Esophagus muscularis mucosa (tissue), 4 donors: ENCODE data around the gene FBXL7. TPM values are rescaled to one million over a fixed set of nuclear protein-coding genes. Genes with fewer than 3 reads are reported as not detected.
A peak's percentile ranks its signal among the peaks of the same experiment; 100 is the strongest.

Experiments used
- DNase-seq: peaks from one replicate; pipeline ENCODE4 v3.0.0-alpha.2; 2017; ENCODE audit errors: extremely low spot score
- H3K27ac ChIP-seq, 4 donors: fragments of 200-600 bp; sonication (generic); replicated peaks in 1 of 4; 1 replicate in 3 of 4; 2 replicates in 1 of 4; pipeline ENCODE4 v1.5.1; 2016 to 2019; ENCODE audit warnings: mild to moderate bottlenecking in 1 of 4
- H3K27me3 ChIP-seq, 4 donors: fragments of 200-600 bp; sonication (generic); one replicate each; pipeline versions ENCODE4 v1.5.1 to v1.6.0; 2016 to 2019
- H3K36me3 ChIP-seq, 4 donors: fragments of 200-600 bp; sonication (generic); one replicate each; pipeline ENCODE4 v1.5.1; 2016 to 2019
- H3K4me1 ChIP-seq, 4 donors: fragments of 200-600 bp; sonication (generic); one replicate each; pipeline ENCODE4 v1.5.1; 2016 to 2019
- H3K4me3 ChIP-seq, 4 donors: fragments of 200-600 bp; sonication (generic); 1 replicate in 2 of 4; 2 replicates in 2 of 4; pipeline ENCODE4 v1.5.1; 2016 to 2019; ENCODE audit warnings: mild to moderate bottlenecking in 4 of 4, moderate library complexity in 1 of 4
- H3K9me3 ChIP-seq, 4 donors: fragments of 200-600 bp; sonication (generic); 1 replicate in 3 of 4; 2 replicates in 1 of 4; pipeline ENCODE4 v1.5.1; 2016 to 2019
- EP300 ChIP-seq: sonication (generic); formaldehyde crosslinking; IDR thresholded peaks from one replicate; pipeline ENCODE4 v1.6.1; 2017; ENCODE audit warnings: antibody characterized with exemption
- POLR2A ChIP-seq: fragments of 450-650 bp; IDR thresholded peaks from one replicate; pipeline ENCODE4 v1.6.1; 2017; ENCODE audit warnings: antibody characterized with exemption, moderate library complexity, mild to moderate bottlenecking, low read depth
- POLR2AphosphoS5 ChIP-seq, 2 donors: sonication (generic); formaldehyde crosslinking; IDR thresholded peaks; one replicate each; pipeline ENCODE4 v1.6.1; 2017; ENCODE audit warnings: antibody characterized with exemption in 2 of 2
- WGBS: methylation state at CpG from one replicate; pipeline ENCODE4 v1.1.5; 2018; 5-methylcytosine and 5-hydroxymethylcytosine counted together
- intact Hi-C: fragments of 100-400 bp; cut with DNase I; formaldehyde crosslinking; loops from one replicate; pipeline ENCODE4 v1.15.1; 2023
- total RNA-seq, 4 donors: library from RNA; depleted of rRNA; stranded (reverse); fragments of >200 nt; gene quantifications; one replicate each; pipeline versions ENCODE4 v1.1.0 to v1.2.1, GENCODE V29; 2016
- TF ChIP-seq, protein P1 (sequence below), 3 experiments: fragments of 200-600 bp in 2 of 3; fragments of 450-650 bp in 1 of 3; sonication (generic) in 2 of 3; IDR thresholded peaks; one replicate each; pipeline ENCODE4 v1.5.1; 2017 to 2019; ENCODE audit warnings: antibody characterized with exemption in 3 of 3, mild to moderate bottlenecking in 2 of 3, moderate library complexity in 1 of 3

FBXL7 gene
- total RNA-seq, 4 donors from 2014 or later: 25.7 to 37.7 (median 27.6) TPM

DNA sequence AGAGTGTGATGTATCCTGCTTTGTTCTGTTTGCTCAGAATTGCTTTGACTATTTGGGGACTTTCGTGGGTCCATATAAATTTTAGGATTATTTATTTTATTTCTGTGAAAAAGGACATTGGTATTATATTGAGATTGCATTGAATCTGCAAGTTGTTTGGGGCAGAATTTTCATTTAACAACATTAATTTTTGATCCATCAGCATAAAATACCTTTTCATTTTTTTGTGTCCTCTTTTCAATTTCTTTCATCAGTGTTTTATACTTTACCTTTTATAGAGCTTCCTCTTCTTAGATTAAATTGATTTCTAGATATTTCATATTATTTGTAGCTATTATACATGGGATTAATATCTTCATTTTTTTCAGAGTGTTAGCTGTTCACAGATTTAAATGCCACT, 40.8 kb upstream of the FBXL7 start:
- H3K9me3 ChIP-seq: peaks cover 0 to 4% (median 0%) of the 10 kb centered on the region in 4 donors
- no peaks in the 10 kb centered on the region for H3K27me3 ChIP-seq
- no peak for DNase-seq
- no peak overlapping the region for H3K27ac ChIP-seq
- H3K4me3 ChIP-seq: no peak overlapping the region
- H3K4me1 ChIP-seq: no peaks in the 10 kb centered on the region
- intact Hi-C loops: no loop called here
- H3K36me3 ChIP-seq: no peaks in the 10 kb centered on the region
- TF ChIP-seq POLR2AphosphoS5 (IDR thresholded peaks at IDR 0.05): no peak
- no peak for TF ChIP-seq POLR2A
- no peak for TF ChIP-seq EP300
- TF ChIP-seq, protein P1, sequence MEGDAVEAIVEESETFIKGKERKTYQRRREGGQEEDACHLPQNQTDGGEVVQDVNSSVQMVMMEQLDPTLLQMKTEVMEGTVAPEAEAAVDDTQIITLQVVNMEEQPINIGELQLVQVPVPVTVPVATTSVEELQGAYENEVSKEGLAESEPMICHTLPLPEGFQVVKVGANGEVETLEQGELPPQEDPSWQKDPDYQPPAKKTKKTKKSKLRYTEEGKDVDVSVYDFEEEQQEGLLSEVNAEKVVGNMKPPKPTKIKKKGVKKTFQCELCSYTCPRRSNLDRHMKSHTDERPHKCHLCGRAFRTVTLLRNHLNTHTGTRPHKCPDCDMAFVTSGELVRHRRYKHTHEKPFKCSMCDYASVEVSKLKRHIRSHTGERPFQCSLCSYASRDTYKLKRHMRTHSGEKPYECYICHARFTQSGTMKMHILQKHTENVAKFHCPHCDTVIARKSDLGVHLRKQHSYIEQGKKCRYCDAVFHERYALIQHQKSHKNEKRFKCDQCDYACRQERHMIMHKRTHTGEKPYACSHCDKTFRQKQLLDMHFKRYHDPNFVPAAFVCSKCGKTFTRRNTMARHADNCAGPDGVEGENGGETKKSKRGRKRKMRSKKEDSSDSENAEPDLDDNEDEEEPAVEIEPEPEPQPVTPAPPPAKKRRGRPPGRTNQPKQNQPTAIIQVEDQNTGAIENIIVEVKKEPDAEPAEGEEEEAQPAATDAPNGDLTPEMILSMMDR (IDR thresholded peaks at IDR 0.05): no peak
- 80% methylated on average over 1 of the region's 1 CpG for WGBS

DNA sequence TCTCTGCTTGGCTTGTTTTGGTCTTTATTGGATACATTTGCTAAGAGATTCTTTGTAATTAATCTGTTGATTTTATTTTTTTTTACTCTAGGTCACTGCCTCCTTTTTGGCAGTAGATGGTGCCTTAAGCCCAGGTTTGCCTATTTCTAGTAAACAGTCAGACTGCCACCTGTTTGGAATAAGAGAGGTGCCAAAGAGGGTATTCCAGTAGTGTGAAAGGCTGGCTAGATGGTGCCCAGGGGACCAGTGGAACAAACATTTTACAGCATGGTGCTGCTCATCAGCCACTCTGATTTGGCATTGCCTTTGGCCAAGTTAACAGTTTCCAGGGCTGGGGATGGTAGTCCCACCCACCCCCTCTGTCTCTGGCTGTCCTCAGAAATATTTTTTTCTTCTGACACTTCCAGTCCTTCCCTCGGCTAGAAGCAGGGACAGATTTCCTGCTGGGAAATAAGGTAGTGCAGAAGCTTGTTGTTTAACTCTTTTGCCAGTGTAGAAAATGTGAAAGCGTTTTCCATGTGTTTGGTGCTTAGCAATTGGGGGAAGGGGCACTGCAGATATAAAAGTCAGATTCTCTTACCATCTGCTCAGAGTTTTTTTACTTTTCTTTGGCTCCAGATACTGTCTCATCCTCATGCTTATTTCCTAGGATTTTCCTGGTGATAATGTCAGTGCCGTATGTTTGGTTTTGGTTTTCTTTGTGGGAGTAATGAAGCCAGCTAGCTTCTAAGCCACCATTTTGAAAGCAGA, 36.6 kb upstream of the FBXL7 start:
- 77% methylated on average over 3 of the region's 3 CpGs for WGBS
- intact Hi-C loops: no loop called here
- no peak for TF ChIP-seq POLR2AphosphoS5 (IDR thresholded peaks at IDR 0.05)
- TF ChIP-seq EP300: no peak
- TF ChIP-seq, protein P1 (IDR thresholded peaks at IDR 0.05): peak; percentile 30 to 39 (median 30)
- TF ChIP-seq POLR2A: no peak

DNA sequence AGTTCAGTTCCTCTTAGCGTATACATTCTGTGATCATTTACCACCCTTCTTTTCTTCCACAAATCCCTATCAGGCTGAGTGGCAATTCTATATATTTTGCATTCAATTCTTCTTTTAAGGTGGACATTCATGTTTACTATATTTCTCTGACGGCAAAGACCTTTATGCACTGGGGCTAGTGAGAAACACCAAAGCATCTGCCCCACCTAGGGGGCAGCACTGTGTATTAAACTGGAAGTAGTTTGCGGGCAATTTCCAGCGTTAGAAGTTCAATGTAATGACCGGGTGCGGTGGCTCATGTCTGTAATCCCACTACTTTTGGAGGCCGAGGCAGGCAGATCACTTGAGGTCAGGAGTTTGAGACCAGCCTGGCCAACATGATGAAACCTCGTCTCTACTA, 27.9 kb upstream of the FBXL7 start:
- no peaks in the 10 kb centered on the region for H3K36me3 ChIP-seq
- no peaks in the 10 kb centered on the region for H3K27me3 ChIP-seq
- no peaks in the 10 kb centered on the region for H3K4me1 ChIP-seq
- WGBS: 95% methylated on average over 8 of the region's 8 CpGs
- no peak overlapping the region for H3K27ac ChIP-seq
- no peak overlapping the region for H3K4me3 ChIP-seq
- DNase-seq: no peak
- intact Hi-C loops: no loop called here
- TF ChIP-seq, protein P1 (IDR thresholded peaks at IDR 0.05): no peak
- TF ChIP-seq POLR2A: no peak
- TF ChIP-seq EP300: no peak
- no peak for TF ChIP-seq POLR2AphosphoS5 (IDR thresholded peaks at IDR 0.05)
- H3K9me3 ChIP-seq: peaks cover 0 to 9% (median 0%) of the 10 kb centered on the region in 4 donors

More for the DNA sequence above, 36.6 kb upstream of the FBXL7 start:
- no peaks in the 10 kb centered on the region for H3K9me3 ChIP-seq
- H3K4me3 ChIP-seq: no peak overlapping the region
- H3K4me1 ChIP-seq: no peaks in the 10 kb centered on the region
- no peaks in the 10 kb centered on the region for H3K36me3 ChIP-seq
- no peak for DNase-seq
- no peak overlapping the region for H3K27ac ChIP-seq
- H3K27me3 ChIP-seq: no peaks in the 10 kb centered on the region

DNA sequence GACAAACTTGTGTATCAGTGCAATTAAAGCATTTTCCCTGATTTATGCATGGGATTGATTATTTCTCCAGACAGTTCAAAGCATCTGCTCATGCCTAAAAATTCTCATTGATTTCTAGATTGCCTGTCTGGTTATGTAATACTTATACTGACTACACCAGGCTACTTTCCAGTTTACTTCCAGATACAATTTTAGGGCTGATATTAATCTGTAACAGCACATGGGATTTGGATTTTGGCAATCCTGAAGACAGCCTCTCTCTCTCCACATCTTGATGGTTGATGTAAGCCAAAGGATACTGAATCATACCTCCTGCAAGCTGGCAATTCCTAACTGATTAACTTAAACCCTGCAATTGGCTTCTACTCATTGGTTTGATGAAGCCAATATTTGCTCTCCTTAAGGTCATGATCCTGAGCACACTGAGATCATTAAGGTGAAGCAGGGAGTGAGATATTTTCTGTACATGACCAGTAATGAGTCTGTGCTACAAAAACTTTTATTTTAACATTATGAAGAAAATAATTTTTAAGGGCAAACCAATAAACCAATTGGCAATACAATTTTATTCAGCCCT, 25.7 kb upstream of the FBXL7 start:
- no peaks in the 10 kb centered on the region for H3K4me1 ChIP-seq
- no peaks in the 10 kb centered on the region for H3K36me3 ChIP-seq
- H3K4me3 ChIP-seq: no peak overlapping the region
- peaks cover 0 to 9% (median 0%) of the 10 kb centered on the region in 4 donors for H3K9me3 ChIP-seq
- DNase-seq: no peak
- H3K27ac ChIP-seq: no peak overlapping the region
- TF ChIP-seq EP300 (no peak), POLR2AphosphoS5 (IDR thresholded peaks at IDR 0.05) (no peak), POLR2A (no peak)
- TF ChIP-seq, protein P1 (IDR thresholded peaks at IDR 0.05): no peak
- intact Hi-C loops: no loop called here
- no peaks in the 10 kb centered on the region for H3K27me3 ChIP-seq
